Putamen (tissue), 1 donor: ENCODE data around the gene ASGR1.
A peak's percentile ranks its signal among the peaks of the same experiment; 100 is the strongest.

Experiments
- DNase-seq: peaks from one replicate; pipeline ENCODE4 v3.0.0-alpha.2; 2016; ENCODE audit warnings: low spot score

The ASGR1 gene, protein sequence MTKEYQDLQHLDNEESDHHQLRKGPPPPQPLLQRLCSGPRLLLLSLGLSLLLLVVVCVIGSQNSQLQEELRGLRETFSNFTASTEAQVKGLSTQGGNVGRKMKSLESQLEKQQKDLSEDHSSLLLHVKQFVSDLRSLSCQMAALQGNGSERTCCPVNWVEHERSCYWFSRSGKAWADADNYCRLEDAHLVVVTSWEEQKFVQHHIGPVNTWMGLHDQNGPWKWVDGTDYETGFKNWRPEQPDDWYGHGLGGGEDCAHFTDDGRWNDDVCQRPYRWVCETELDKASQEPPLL

DNA sequence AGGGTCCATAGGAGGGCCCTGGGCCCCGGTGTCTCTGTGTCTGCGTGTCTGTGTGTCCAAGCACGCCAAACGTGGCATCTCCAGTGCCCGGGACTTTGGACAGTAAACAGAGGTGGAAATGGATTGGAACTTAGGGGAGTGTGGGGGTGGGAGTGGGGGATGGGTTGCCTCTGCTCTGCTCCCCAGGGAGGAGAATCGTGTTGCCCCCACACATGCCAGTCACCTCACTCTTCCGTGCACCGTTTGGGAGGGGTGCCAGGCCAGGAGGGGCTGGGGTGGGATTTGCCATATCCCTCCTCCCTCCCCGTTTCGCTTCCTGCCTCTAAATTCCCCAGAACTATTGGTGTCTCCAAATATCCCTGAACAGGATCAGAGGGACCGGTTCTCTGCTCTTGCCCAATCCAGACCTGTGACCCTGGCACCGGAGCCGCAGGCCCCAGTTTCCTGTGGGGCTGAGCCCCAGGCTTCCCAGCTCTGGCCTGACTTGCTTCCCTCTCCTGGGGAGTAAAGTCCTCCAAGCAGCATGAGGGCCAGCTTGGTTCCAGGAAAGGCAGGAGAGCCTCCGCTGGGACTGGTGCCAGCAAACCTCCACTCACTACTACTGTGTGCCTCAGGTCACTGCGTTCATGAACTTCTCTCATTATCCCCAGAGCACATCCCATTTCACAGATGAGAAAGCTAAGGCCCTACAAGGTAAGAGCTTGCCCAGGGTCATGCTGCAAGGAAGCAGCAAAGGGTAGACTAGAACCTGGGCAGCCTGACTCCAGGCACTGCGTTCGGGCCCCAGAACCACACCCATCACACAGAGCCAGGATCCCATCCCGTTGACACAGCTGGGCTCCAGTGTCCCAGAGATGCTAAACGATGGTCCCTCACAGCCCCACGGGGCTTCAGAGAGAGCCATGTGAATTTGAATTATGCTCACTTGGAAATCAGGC is at the start of gene ASGR1:
Gene ASGR1, minus strand, starts transcription at position 54 of the 938 bp plus-strand sequence. CDS start 807 bp downstream, outside the sequence.
- no peak for DNase-seq

DNA sequence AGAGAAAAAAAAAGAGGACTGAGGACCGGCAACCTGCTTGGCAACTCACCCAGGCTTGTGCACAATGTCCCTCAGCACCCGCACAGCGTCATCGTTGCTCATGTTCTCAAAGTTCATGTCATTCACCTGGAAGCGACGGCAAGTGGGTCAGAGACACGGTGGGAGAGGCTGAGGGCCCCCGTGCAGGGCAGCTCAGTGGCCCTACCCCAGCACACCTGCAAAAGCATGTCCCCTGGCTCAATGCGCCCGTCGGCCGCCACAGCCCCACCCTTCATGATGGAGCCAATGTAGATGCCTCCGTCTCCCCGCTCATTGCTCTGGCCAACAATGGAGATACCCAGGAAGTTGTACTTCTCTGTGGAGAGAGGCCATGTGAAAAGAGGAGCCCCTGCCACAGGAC is 49.8 kb upstream of the ASGR1 start:
- DNase-seq: no peak

DNA sequence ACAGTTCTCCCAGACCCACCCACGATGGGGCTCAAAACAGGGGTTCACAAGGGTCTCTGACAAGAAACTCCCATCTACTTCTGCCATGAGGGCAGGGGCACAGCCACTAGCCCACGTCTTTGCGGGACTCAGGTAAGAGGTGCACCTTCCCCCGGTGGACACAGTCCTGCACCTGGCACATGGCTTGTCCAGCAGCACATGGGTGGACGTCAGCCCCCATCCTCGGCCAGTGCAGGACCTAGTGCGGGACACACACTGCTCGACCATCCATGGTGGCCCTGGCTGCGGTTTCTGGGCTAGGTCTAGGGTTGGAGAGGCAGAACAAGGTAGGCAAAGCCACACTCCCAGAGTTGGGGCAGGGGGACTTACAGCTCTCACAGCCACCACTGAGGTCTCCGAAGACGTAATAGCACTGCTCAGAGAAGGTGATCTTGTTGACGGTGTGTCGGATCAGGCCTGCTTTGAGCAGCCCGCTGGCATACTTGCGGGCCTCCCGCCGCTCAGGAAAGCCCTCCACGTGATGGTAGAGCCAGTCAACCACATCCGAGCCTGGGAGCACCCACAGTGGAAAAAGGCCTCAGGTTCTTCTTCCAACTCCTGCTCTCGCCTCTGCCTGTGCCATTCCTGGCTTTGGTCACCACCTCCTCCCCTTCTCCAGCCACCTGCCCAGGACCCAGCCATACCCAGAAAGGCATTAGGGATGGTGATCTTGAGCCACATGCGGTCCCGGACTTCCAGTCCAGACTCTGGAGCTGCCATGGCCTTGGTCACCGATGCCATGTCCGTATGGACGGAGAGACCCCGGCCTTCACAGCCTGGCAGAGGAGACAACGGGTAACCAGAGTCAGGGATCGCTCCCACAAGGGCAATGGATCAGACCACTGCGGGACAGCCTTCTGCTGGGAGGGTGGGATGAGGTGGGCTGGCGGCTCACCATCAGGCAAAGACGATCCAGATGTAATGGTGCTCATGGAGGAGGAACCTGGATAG is 47.8 kb upstream of the ASGR1 start:
- DNase-seq: no peak

DNA sequence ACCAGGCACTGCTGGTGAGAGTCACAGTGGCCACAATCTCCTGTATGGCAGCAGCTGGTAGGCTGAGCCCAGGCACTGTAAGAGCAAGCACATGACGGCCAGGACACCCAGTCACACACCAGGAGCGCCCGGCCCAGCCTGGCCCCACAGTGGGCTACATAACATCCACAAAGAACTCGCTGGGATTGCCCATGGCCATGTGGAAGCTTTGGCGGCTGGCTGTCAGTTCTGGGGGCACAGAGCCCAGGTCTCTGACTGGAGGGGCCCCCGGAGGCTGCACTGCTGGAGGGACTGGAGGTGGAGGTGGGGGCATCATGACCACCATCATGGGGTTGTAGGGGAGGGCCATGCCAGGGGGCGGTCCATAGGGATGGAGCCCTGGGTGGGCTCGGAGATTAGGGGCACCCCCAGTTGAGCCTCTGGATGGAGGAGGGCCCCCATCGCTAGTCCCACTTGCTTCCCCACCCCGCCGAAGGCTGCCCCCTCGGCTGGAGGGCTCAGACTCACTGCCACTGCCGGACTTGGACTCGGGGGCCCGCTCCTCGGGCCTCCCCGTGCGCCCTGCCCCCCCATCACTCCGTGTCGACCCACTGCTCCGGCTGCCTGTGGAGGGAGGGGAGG is 46.7 kb upstream of the ASGR1 start:
- DNase-seq: no peak

DNA sequence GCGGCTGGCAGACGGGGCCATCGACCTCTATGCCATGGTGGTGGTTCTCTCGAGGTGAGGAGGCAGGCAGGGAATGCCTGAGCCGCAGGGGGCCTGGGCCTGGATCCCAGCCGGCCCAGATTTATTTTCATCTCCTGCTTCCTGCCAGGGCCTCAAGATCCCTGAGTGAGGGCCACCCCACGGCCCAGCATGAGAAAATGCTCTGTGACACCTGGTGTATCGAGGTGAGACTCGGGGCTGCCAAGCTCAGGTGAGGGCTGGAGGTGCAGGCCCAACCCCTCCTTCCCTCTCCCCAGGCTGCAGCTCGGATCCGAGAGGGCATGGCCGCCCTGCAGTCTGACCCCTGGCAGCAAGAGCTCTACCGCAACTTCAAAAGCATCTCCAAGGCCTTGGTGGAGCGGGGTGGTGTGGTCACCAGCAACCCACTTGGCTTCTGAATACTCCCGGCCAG is 45.5 kb upstream of the ASGR1 start:
- no peak for DNase-seq

DNA sequence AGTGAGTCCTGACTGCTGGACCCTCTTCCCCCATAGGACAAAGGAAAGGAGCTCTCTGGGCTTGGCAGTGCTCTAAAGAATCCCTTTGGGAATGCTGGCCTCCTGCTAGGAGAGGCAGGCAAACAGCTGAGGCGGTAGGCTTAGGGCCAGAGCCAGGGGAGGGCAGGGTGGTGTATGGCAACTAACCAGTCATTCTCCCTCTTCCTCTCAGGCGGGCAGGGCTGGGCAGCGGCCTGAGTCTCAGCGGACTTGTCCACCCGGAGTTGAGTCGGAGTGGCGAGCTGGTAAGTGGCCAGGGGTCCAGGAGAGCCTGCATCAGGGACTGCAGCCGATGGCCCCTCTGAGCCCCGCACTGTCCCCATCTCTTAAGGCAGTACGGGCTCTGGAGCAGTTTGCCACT is 44.9 kb upstream of the ASGR1 start:
- DNase-seq: no peak

DNA sequence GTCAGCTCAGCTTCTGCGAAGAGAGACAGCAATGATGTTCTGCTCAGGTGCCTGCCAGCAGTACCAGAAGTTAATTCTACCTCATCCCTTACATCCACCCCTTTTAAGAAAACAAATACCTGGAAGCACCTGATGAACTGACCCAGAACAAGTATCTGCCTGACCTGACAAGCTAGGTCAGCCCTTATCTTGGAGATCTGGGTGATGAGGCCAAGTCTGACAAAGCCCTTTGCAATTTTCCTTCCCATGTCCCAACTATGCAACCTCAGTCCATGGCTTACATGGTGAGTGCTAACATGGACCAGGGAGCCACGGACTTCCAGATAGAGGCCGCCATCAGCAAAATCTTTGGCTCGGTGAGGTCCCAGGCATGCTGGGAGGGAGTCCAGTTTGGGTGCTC is 44.2 kb upstream of the ASGR1 start:
- no peak for DNase-seq

DNA sequence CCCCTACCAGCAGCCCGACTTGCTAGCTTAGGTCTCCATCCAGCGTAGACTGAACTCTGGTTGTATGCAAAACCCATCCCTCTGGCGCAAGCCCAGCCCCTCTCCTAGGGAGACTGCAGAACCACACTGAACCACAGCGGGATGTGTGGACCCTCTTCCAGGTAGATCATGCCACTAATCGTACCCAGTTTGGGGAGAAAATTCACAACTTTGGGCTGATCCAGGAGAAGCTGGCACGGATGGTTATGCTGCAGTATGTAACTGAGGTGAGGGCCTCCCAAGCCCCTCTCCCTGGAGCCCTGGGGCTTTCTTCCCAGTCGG is 43.8 kb upstream of the ASGR1 start:
- no peak for DNase-seq

DNA sequence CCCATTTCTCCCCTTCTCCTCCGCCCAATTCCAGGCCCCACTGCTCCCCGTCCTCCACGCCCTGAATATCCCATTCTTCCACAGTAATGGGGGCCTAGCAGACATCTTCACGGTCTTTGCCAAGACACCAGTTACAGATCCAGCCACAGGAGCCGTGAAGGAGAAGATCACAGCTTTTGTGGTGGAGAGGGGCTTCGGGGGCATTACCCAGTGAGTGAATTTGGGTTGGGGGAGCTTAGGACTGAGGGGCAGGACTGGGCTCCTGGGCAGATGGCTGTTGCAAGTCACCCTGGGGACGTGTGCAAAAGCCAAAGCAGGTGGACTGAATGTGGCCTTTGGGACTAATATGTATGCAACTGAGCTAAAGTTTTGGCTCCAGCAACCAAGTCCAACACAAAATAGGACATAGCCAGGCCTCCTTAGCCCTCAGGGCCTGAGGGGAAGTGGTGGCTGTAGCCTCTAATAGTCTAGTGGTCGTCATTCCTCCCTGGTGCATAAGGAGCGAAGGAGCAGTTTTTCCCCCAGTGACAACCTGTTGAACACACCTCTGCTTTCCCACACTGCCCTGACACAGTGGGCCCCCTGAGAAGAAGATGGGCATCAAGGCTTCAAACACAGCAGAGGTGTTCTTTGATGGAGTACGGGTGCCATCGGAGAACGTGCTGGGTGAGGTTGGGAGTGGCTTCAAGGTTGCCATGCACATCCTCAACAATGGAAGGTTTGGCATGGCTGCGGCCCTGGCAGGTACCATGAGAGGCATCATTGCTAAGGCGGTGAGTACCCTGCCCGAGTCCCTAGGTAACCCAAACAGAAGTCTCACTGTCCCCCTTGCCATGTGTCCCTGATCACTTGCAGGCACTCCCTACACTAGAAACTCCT is 43.2 kb upstream of the ASGR1 start:
- DNase-seq: no peak

DNA sequence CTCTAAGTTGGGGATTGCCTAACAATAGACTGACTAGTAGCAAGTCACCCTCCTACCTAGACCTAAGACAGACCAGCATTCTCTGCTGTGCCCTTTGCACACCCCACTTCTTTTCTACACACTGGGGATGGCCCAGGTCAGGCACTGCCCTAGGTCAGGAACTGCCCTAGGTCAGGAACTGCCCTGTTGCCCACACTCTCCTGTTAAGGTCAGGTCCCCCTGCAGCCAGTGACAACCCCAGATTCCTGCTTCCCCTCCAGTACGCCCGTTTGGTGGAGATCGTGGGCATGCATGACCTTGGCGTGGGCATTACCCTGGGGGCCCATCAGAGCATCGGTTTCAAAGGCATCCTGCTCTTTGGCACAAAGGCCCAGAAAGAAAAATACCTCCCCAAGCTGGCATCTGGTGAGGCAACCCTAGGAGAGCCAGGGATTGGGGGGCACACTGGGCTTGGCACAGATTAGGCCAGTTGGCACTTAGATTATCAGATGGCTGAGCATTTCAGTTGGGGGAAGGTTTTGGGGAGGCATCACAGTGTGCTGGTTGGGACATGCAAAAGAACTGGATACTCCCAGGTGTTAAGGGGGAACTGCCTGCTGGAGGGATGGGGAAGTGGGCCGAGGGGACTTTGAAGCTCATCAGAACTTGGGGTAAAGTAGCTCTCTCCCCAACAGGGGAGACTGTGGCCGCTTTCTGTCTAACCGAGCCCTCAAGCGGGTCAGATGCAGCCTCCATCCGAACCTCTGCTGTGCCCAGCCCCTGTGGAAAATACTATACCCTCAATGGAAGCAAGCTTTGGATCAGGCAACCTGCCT is 42.3 kb upstream of the ASGR1 start:
- DNase-seq: no peak

DNA sequence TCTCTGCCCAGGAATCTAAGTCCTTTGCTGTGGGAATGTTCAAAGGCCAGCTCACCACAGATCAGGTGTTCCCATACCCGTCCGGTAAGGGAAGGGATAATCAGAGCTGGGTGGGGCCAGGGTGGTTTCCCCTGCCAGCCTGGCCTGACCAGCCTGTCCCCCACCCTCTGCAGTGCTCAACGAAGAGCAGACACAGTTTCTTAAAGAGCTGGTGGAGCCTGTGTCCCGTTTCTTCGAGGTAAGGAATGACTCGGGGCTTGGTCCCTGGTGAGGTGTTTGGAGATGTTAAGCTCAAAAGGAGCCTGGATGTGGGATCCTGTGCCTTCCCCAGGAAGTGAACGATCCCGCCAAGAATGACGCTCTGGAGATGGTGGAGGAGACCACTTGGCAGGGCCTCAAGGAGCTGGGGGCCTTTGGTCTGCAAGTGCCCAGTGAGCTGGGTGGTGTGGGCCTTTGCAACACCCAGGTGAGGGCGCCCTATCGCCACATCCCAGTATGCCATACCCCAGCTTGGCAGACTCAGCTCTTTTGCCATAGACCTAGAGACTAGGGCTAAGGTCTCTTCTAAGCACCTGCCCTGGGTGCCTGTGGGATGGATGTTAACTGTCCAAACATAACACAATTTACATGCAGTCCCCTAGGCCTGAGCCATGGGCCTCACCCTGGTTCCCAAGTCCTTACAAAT is 41.6 kb upstream of the ASGR1 start:
- DNase-seq: no peak

DNA sequence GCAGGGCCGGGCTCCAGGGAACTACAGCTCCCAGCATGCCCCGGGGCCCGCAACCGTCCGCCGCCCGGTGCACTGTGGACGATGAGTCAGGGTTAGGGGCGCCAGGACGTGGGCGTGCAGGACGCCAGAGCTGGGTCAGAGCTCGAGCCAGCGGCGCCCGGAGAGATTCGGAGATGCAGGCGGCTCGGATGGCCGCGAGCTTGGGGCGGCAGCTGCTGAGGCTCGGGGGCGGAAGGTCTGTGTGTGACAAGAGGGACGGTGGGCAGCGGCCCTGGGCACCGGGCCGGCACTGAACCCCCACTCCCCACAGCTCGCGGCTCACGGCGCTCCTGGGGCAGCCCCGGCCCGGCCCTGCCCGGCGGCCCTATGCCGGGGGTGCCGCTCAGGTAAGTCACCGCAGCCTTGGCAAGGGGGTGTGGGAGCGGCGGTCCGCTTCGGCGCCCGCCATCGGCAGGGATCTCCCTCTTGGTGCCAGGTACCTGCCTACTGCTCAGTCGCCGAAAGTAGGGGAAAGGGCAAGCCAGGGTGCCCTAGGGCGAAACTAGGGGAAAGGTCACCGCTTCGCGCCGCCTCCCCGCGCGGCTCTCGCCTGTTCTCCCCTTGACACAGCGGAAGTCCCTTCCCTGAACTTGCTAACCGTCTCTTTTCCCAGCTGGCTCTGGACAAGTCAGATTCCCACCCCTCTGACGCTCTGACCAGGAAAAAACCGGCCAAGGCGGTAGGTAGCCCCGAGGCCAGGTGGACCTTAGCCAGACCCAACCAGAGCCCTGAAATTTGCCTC is 40.8 kb upstream of the ASGR1 start, which contains the start of the genes ACADVL and DLG4:
Gene ACADVL, plus strand, starts transcription at position 127 of the 781 bp plus-strand sequence. Its CDS starts 47 bp downstream, at position 174.
Gene DLG4, minus strand, starts transcription at position 25 of the 781 bp plus-strand sequence.
- DNase-seq: peak; percentile 86

DNA sequence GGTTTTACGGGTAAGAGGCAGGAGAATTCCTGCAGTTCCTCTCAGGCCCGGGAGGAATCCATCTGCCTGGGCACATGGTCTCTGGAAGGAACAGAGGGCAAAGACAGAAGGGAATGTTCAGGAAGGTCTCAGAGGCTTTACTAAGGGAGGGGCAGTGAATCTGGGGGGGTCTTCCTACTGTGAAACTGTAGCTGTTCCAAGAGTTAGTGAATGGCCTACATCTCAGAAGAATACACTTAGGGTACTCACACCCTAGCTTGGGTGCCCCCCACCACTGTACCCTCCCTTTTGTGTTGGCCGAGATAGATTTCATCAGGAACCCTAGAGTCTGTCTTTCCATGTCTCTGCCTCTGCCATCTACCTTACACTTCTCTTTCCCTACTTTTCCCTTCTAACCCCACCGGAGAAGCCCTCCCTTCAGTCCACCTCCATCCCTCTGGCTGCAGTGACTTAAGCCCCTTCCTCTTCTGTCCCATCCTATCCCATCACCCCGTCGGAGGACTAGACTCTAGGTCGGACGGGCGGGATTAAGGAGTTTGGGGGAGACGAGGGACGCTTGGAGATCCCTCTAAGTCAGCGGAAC is 40.1 kb upstream of the ASGR1 start:
- no peak for DNase-seq

DNA sequence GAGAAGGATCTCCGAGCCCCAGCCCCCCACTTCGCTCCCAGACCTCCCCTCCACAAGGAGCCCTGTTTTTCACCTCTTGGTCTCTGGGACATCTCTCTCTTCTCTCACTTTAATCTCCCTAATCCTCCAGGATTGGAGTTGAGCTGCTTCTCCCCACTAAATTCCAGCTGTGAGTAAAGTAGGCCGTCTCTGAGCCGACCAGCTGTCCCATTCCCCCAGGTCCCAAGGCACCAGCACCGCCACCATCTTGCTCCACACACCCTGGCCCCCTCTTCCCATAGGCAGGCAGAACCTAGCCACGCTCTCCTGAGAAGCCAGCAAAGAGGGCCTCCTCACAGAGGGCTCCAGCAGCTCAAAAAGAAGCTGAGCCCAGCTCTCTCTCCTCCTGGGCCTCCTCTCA is 39.6 kb upstream of the ASGR1 start:
- DNase-seq: no peak

DNA sequence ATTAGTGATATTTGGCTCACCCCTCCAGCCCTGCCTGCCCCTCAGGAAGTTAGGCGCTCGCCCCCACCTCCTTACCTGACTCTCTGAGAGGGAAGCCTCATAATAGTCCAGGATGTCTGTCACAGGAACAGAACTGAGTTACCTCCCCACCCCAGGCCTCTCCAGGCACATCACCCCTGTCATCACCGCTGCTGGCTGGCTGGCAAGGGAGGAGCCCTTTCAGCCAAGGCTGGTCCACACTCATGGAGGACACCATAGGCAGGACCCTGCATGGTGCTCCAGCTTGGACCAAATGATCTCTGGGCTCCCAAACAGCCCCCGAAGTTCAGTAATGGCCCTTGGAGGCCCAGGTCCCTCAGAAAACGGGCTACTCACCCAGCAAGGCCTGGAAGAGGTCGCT is 39.0 kb upstream of the ASGR1 start:
- DNase-seq: no peak

DNA sequence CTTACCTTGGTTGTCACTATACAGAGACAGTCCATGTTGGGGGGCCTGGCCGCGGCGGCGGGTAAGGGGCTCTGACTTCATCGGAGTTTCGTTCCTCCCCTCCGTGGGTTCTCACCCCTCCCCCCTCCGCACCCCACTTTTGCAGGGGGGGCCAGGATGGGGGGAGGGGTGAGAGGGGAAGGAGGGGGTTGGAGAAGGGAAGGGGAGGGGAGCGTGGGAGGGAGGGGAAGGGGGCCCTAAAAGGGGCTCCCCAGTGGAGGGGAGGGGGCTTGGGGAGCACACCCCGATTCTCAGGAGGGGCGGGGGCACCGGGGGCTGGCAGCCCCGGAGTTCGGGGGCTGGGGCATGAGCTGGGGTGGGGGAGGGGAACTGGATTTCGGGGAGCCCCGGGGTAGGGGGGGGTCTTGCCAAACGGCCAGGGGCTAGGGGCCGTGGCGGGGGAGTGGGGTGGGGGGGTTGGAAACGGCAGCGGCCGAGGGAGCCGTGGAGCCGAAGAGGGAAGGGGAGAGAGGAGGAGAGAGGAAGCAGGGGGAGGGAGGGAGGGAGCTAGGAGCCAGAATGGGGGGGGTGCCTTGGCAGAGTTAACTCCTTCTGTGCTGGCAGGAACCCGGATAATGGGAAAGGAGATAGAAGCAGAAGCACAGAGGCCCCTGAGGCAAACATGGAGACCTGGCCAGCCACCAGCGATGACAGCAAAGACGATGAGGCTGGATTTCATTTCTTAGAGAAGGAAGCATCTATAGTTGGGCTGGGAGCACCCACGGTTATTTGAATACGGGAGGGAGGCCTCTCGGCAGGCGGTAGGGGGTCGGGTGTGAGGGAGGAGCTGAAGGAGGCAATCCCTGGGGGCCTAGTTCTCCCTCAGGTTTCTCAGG is 38.2 kb upstream of the ASGR1 start:
- DNase-seq: no peak
